ENCODE results near the gene OR51B6.
"Not testable (repeated sequence)": the region's sequence is repeated elsewhere in the genome, so short reads cannot be mapped to it uniquely, and the experiment has no call there.

Gene OR51B6

GRCh38 chr11:5364214-5364613 lies 12.9 kb downstream of the OR51B6 start:
- no peak for DNase-seq (ENCODE audit: low read depth, low spot score)

- DNase-seq (ENCODE audit: low read depth, low spot score) = not testable (repeated sequence)
Observed at GRCh38 chr11:5366365-5366764, 15.1 kb downstream of the OR51B6 start.

GRCh38 chr11:5366856-5367255 lies 15.5 kb downstream of the OR51B6 start:
- DNase-seq (ENCODE audit: low read depth, low spot score) = no peak

GRCh38 chr11:5367448-5368074 lies 16.3 kb downstream of the OR51B6 start:
- no peak for DNase-seq (ENCODE audit: low read depth, low spot score)

- no peak for DNase-seq (ENCODE audit: low read depth, low spot score)
Observed at GRCh38 chr11:5368502-5369043, 17.3 kb downstream of the OR51B6 start.

GRCh38 chr11:5369789-5370188 lies 18.5 kb downstream of the OR51B6 start:
- peak; percentile 28 for DNase-seq (ENCODE audit: low read depth, low spot score)

GRCh38 chr11:5380740-5381342 lies 29.5 kb downstream of the OR51B6 start:
- DNase-seq (ENCODE audit: low read depth, low spot score) = peak; percentile 26

GRCh38 chr11:5383576-5383975 lies 32.3 kb downstream of the OR51B6 start, which contains the start of gene OR51M1:
TSS of gene OR51M1 (plus strand) at chr11:5383812. CDS start at chr11:5389399, 5,587 bp downstream.
- no peak for DNase-seq (ENCODE audit: low read depth, low spot score)

- DNase-seq (ENCODE audit: low read depth, low spot score) = no peak
Observed at GRCh38 chr11:5384335-5384734, 33.0 kb downstream of the OR51B6 start.

- DNase-seq (ENCODE audit: low read depth, low spot score) = no peak
Observed at GRCh38 chr11:5390210-5390609, 38.9 kb downstream of the OR51B6 start.

- DNase-seq (ENCODE audit: low read depth, low spot score) = no peak
Observed at GRCh38 chr11:5394091-5394490, 42.8 kb downstream of the OR51B6 start.

GRCh38 chr11:5398936-5399335 lies 47.6 kb downstream of the OR51B6 start:
- DNase-seq (ENCODE audit: low read depth, low spot score) = no peak

Data from smooth muscle cell of the brain vasculature (primary cell).